NCI-H1694 (cell line): ENCODE results near the gene PSMD8.
"Not testable (repeated sequence)": the region's sequence is repeated elsewhere in the genome, so short reads cannot be mapped to it uniquely, and the experiment has no call there.

Source experiments
- DNase-seq: peaks from one replicate; lab custom pipeline; 2025; lab: John Stamatoyannopoulos, UW

Gene PSMD8

GRCh38 chr19:38387550-38388348, 13.4 kb downstream of the PSMD8 start, which contains the start of gene GGN:
TSS of gene GGN (minus strand) at chr19:38388034. CDS start at chr19:38387261, 773 bp downstream.
- DNase-seq = peak; percentile 61

DNA sequence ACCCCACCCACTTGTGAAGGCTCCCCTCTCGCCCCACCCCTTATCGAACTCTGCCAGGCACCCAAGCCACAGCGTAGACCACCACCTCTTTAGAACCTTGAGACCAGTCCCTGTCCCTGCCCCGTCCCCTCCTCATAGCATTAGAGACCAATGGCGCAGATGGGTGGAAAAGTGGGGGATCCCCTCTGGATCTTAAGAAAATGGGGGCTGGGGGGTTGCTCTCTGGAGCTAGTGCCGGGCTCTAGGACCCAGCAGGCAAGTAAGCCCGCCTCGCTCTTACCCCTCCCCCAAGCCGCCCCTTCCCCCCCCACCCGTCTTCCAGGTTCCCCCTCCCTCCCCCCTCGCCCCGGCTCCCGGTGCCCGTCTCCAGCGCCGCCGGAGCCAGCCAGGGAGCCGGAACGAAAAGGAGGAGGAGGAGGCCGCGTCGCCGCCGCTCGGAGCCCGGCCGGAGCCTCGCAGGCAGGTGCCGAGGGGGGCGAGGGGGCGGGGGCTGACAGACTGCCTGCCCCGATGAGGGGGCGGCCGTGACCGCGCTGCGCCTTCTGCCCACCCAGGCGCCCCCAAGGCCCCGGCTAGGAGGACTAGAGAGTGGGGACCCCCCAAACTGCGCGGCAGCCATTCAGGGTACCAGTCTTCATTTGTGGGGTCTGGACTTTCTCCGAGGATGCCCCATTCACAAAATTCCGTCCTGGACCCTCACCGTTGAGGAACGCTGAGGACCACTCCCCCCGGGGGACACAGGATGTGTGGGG, 14.2 kb downstream of the PSMD8 start, which contains the start of gene SPRED3:
Gene SPRED3, plus strand, starts transcription at position 349 of the 752 bp plus-strand sequence. CDS start 1,606 bp downstream, outside the sequence.
- DNase-seq = peak; percentile 53

GRCh38 chr19:38389101-38389925, 14.9 kb downstream of the PSMD8 start:
- DNase-seq = no peak

DNA sequence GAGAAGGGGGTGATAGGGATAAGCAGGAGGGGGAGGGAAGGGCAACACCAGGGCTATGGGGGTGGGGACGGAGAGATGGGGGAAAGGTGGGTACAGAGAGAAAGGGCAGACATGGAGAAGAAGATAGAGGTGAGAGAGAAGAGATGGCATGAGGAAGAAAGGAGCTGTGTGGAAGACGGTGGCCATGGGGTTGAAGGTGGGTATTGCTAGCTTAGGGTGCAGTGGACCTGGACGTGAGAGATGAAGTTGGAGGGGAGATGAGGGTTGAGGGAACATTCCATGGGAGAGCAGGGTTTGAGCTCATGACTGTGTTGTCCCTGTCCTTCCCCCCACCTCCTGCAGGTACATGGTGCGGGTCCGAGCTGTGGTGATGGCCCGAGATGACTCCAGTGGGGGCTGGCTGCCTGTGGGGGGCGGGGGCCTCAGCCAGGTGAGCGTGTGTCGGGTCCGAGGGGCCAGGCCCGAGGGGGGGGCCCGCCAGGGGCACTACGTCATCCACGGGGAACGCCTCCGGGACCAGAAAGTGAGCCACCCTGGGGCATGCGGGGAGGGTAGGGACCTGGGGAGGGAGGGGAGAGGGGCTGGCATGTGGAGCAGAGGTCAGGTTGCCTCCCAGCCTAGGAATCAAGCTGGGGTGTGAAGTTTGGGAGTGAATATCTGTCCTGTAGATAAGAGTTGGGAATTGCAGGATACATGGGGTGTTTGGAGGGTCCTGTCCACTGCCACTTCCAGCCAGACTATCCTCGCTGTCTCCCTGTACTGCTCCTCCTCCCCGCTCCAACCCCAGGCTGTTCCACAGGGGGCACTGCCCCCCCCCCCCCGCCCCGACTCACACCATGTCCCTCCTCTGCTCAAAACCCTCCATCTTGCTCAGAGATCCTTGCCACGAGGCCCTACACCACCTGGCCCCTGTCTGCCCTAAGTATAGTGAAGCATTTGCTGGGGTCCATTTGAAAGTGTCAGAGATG, 15.9 kb downstream of the PSMD8 start:
- DNase-seq = no peak

DNA sequence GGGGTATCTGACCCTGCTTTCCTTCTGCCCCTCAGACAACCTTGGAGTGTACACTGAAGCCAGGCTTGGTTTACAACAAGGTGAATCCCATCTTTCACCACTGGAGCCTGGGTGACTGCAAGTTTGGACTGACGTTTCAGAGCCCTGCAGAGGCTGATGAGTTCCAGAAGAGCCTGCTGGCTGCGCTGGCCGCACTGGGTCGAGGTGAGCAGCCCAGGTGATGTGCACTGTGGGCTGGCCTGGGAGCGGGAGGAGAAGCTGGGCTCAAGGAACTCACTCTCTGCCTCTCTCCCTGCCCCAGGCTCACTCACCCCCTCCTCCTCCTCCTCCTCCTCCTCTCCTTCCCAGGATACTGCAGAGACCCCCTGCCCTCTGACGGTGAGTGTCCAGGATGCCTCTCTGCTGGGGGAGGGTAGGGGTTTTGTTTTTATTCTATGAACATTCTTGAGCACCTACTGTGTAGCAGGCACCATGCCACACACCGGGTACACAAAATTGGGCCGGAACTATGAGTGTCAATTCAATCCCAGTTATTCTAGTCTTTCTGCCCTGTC, 17.6 kb downstream of the PSMD8 start:
- no peak for DNase-seq

DNA sequence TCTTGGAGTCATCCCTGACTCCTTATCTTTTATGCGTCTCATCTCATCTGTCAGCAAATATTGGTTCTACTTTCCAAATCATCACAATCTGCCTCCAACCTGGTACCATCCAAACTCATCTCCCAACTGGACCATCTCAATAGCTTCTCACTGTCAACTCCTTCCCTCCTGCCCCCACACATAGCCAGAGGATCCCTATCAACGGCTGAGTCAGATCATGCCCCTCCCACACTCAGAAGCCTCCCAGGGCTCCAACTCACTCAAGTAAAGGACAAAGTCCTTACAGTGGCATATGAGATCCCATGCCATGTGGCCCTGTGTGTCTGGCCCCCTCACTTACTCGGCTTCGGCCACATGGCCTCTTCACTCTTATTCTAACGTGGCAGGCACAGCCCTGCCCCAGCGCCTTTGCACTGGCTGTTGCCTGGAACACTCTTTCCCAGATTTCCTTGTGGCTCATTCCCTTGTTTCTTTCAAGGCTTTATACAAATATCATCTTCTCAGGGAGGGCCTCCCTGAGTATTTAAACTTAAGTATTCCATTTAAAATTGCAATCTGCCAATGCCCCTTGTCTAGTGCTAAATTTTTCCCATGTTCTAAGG, 18.4 kb downstream of the PSMD8 start:
- DNase-seq = no peak

DNA sequence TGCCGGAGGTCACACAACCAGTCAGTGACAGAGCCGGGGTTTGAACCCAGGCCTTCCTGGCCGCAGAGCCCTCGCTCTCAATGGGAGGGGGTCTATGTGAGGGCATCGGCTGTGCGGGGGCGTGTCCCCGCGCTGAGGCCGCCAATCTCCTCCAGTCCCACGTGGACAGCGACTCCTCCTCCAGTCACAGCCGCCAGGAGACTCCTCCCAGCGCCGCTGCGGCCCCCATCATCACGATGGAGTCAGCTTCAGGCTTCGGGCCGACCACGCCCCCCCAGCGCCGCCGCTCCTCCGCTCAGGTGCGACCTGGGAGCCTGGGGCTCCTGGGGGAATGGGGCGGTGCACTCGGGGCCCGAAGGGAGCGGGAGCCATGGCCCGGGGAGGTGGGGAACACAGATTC, 20.1 kb downstream of the PSMD8 start:
- no peak for DNase-seq

DNA sequence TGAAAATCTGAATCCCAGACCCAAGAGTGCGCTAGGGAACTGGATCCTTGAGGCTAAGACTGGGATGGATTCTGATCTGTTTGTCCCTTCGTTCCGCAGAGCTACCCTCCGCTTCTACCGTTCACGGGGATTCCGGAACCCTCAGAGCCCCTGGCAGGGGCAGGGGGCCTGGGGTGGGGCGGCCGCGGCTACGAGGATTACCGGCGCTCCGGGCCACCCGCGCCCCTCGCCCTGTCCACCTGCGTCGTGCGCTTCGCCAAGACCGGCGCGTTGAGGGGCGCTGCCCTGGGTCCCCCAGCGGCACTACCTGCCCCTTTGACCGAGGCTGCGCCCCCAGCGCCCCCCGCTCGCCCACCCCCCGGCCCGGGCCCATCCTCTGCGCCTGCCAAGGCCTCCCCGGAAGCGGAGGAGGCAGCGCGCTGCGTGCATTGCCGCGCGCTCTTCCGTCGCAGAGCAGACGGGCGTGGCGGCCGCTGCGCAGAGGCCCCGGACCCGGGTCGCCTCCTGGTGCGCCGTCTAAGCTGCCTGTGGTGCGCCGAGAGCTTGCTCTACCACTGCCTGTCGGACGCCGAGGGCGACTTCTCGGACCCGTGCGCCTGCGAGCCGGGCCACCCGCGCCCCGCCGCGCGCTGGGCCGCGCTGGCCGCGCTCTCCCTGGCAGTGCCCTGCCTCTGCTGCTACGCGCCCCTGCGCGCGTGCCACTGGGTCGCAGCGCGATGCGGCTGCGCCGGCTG, 21.2 kb downstream of the PSMD8 start:
- DNase-seq = no peak

DNA sequence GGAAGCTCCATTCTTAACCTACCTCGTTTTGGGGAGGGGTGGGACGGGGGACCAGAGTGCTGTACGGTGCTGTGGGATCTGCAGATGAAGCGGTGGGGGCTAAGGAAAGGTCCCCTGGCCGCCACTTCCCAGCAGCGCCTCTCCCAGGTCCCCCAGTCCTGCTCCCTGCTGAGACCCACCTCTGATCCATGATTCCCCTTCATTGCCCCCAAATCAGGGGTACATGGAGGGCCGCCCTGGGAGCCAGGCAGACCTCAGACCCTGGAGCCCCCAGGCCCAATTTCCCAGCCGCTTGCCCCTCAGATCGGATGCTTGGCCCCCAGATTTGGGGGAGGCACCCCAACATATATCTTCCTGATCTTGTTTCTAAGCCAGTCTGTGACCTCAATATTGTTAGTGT, 24.7 kb downstream of the PSMD8 start:
- DNase-seq = no peak

GRCh38 chr19:38399537-38399936, 25.2 kb downstream of the PSMD8 start:
- DNase-seq = no peak

GRCh38 chr19:38400361-38400760, 26.0 kb downstream of the PSMD8 start:
- DNase-seq = no peak

- DNase-seq = no peak
These were observed 26.8 kb downstream of the PSMD8 start for GRCh38 chr19:38401148-38401547.

GRCh38 chr19:38402623-38402966, 28.2 kb downstream of the PSMD8 start:
- no peak for DNase-seq

- DNase-seq = peak; percentile 96
These were observed 28.8 kb downstream of the PSMD8 start, which contains the start of gene FAM98C for GRCh38 chr19:38402967-38403674. TSS of gene FAM98C (plus strand) at chr19:38403093. CDS start at chr19:38403154, 61 bp downstream.

DNA sequence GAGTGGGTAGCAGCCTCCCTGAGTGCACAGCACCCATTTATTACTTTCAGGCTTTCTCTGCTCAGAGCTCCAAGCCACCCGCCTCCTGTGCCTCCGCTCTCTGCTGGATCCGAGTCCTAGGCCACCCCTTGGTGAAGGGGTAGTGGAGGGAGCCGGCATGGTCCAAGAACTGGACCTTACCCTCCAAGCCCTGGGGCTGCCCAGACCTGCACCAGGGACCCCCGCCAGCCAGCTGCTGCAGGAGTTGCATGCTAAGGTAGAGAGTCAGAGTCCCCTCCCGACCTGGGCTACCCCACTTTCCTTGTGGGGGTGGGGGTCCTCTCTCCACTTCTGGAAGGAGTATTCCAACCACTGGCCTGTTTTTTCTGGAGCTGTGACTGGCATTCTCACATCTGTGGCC, 30.5 kb downstream of the PSMD8 start:
- no peak for DNase-seq

DNA sequence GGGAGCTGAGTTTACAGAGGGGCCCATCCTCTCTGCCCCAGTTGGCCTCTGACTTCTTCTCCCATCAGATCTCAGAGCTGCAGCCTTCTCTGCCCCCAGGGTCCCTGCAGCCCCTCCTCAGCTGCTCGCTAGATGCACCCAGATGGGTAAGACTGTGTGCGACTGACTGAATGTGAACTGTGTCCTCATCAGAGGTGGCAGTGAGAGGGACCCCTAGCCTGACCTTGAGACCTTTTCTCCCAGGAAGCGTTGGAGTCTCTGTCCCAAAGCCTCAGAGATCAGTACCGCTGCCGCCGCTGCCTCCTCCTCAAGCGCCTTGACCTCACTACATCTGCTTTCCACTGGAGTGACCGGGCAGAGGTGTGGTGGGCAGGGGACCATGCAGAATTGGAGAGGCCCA, 30.9 kb downstream of the PSMD8 start:
- no peak for DNase-seq

DNA sequence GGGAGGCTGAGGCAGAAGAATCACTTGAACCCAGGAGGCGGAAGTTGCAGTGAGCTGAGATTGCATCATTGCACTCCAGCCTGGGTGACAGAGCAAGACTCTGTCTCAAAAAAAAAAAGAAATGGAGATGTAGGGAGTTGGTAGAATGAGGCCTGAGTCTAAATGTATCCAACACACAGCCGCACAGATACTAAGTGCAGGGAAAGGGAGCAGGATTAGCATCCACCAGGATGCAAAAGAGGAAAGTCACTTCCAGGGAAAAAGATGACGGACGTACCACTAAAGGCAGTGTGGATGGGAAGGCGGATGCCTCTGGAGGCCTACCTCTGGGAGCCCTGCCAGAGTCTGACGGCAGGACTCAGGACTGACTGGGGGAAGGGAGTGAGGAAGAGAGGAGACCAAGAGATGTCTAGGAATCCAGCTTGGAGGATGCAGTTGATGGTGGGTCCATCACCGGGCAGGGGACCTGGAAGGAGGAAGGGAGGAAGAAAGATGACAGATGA, 35.3 kb downstream of the PSMD8 start:
- no peak for DNase-seq

DNA sequence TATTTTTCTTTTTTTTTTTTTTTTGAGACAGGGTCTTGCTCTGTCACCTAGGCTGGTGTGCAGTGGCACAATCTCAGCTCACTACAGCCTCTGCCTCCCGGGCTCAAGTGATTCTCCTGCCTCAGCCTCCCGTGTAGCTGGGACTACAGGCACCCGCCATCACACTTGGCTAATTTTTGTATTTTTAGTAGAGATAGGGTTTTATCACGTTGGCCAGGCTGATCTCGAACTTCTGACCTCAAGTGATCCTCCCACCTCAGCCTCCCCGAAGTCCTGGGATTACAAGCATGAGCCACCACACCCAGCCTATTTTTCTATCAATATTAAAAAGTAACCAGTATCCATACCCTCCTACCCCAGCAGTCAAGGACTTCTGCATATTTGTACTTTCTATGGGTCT, 36.0 kb downstream of the PSMD8 start:
- DNase-seq = not testable (repeated sequence)
